Measurements from ENCODE around the gene RALB.

DNA sequence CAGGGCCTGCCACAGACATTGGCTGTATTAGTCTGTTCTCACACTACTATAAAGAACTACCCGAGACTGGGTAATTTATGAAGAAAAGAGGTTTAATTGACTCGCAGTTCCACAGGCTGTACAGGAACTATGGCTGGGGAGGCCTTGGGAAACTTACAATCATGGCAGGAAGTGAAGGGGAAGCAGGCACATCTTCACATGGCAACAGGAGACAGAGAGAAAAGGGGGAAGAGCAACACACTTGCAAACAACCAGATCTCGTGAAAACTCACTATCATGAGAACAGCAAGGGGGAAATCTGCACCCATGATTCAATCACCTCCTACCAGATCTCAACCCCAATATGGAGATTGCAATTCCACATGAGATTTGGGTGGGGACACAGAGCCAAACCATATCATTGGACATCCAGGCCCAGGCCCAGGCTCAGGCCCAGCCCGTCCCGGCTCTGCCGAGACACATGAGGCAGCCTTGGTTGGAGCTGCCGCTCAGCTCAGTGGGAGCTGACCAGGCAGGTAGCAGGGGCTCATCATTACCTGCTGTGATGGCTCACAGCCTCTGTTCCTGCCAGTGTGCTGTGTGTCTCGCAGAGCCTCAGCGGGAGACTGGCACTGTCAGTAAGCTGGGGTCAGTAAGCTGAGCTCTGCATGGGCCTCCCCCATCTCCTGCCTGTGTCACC is 8.6 kb upstream of the RALB start:
- TF ChIP-seq, protein P1, sequence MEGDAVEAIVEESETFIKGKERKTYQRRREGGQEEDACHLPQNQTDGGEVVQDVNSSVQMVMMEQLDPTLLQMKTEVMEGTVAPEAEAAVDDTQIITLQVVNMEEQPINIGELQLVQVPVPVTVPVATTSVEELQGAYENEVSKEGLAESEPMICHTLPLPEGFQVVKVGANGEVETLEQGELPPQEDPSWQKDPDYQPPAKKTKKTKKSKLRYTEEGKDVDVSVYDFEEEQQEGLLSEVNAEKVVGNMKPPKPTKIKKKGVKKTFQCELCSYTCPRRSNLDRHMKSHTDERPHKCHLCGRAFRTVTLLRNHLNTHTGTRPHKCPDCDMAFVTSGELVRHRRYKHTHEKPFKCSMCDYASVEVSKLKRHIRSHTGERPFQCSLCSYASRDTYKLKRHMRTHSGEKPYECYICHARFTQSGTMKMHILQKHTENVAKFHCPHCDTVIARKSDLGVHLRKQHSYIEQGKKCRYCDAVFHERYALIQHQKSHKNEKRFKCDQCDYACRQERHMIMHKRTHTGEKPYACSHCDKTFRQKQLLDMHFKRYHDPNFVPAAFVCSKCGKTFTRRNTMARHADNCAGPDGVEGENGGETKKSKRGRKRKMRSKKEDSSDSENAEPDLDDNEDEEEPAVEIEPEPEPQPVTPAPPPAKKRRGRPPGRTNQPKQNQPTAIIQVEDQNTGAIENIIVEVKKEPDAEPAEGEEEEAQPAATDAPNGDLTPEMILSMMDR (IDR thresholded peaks at IDR 0.05; ENCODE audit: low read length), result no peak
- TF ChIP-seq EZH2phosphoT487 (IDR thresholded peaks at IDR 0.05; ENCODE audit: low read length), result no peak
